Kidney (tissue), 14 donors: ENCODE measurements around the gene PAX5. TPM values are rescaled to one million over a fixed set of nuclear protein-coding genes. Genes with fewer than 3 reads are reported as not detected.

Experiments
- DNase-seq, 5 donors: peaks; one replicate each; pipeline ENCODE4 v3.0.0-alpha.2; 2013 to 2020
- FAIRE-seq: peaks from 2 replicates; lab custom pipeline; 2012; peaks lifted over from hg19 to GRCh38; lab: Jason Lieb, UNC
- H3K27ac ChIP-seq, 2 donors: one replicate each; pipeline ENCODE4 v1.7.0; 2013; ENCODE audit warnings: low read depth in 2 of 2, low read length in 2 of 2, inconsistent platforms in 1 of 2
- H3K27me3 ChIP-seq: one replicate; pipeline ENCODE4 v1.7.1; 2013; ENCODE audit warnings: low read length, inconsistent platforms; ENCODE audit not compliant: control insufficient read depth, insufficient read depth
- H3K36me3 ChIP-seq, 3 donors: one replicate each; pipeline versions ENCODE4 v1.7.0 to v1.7.1; 2013; ENCODE audit warnings: low read length in 3 of 3, control low read depth in 1 of 3, inconsistent platforms in 1 of 3; ENCODE audit not compliant: insufficient read depth in 3 of 3, control insufficient read depth in 2 of 3
- H3K4me1 ChIP-seq, 3 donors: one replicate each; pipeline versions ENCODE4 v1.7.0 to v1.7.1; 2013; ENCODE audit warnings: low read length in 3 of 3, inconsistent platforms in 1 of 3, low read depth in 1 of 3; ENCODE audit not compliant: control insufficient read depth in 2 of 3, insufficient read depth in 2 of 3
- H3K4me3 ChIP-seq, 3 donors: one replicate each; pipeline versions ENCODE4 v1.7.0 to v1.8.1; 2013; ENCODE audit warnings: low read length in 3 of 3, control low read depth in 1 of 3, inconsistent platforms in 1 of 3
- H3K9ac ChIP-seq, 3 donors: one replicate each; pipeline versions ENCODE4 v1.7.0 to v1.7.1; 2013; ENCODE audit warnings: low read length in 3 of 3, control low read depth in 1 of 3, inconsistent platforms in 1 of 3
- H3K9me3 ChIP-seq, 3 donors: one replicate each; pipeline versions ENCODE4 v1.7.0 to v1.7.1; 2013; ENCODE audit warnings: low read length in 3 of 3, control low read depth in 1 of 3, inconsistent platforms in 1 of 3; ENCODE audit not compliant: control insufficient read depth in 2 of 3, insufficient read depth in 1 of 3
- intact Hi-C: fragments of 100-400 bp; cut with DNase I; formaldehyde crosslinking; loops from one replicate; pipeline ENCODE4 v1.11.1; 2022
- polyA plus RNA-seq: library from polyadenylated mRNA; stranded (reverse); fragments of 350-450 nt; fragmentation: Illumina TruSeq; extraction: RNeasy Lipid Tissue Mini Kit (QIAGEN cat#74804); gene quantifications from one replicate; pipeline ENCODE4 v1.2.3, GENCODE V29; 2014; ENCODE audit warnings: low read depth, low replicate concordance; ENCODE audit not compliant: insufficient read depth
- total RNA-seq: library from RNA; stranded (reverse); fragmentation: NEBNext Ultra II Directional; extraction: Animal tissue kit (Norgen Biotek cat#: 25700); gene quantifications from one replicate; pipeline ENCODE4 v1.2.1, GENCODE V29; 2021
- TF ChIP-seq, protein P1 (sequence below): IDR thresholded peaks from 3 replicates; pipeline ENCODE4 v1.5.1; 2012; ENCODE audit warnings: mild to moderate bottlenecking, moderate library complexity, borderline replicate concordance; ENCODE audit not compliant: insufficient read depth; ENCODE audit errors: extremely low read depth
- donor health status: control.
- donor health status: control.
- donor health status: control.
- donor health status: control.
- donor health status: control.
- donor health status: DM: yes; HTN: yes; CAD: no.
- donor health status: Normal renal cell carcinoma (clear cell type).

Gene PAX5
- total and polyA plus RNA-seq, 2 donors from 2014 or later: 2.7 TPM; not detected in 1

- no peaks in the 10 kb centered on the region for H3K27me3 ChIP-seq
- DNase-seq: no peak
- H3K27ac ChIP-seq: no peak overlapping the region
- H3K9me3 ChIP-seq: no peaks in the 10 kb centered on the region
- intact Hi-C loops: no loop called here
- no peak for FAIRE-seq
- H3K4me1 ChIP-seq: no peaks in the 10 kb centered on the region
- H3K36me3 ChIP-seq: no peaks in the 10 kb centered on the region
- TF ChIP-seq, protein P1, sequence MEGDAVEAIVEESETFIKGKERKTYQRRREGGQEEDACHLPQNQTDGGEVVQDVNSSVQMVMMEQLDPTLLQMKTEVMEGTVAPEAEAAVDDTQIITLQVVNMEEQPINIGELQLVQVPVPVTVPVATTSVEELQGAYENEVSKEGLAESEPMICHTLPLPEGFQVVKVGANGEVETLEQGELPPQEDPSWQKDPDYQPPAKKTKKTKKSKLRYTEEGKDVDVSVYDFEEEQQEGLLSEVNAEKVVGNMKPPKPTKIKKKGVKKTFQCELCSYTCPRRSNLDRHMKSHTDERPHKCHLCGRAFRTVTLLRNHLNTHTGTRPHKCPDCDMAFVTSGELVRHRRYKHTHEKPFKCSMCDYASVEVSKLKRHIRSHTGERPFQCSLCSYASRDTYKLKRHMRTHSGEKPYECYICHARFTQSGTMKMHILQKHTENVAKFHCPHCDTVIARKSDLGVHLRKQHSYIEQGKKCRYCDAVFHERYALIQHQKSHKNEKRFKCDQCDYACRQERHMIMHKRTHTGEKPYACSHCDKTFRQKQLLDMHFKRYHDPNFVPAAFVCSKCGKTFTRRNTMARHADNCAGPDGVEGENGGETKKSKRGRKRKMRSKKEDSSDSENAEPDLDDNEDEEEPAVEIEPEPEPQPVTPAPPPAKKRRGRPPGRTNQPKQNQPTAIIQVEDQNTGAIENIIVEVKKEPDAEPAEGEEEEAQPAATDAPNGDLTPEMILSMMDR: no peak
- no peak overlapping the region for H3K4me3 ChIP-seq
- no peak overlapping the region for H3K9ac ChIP-seq
Observed at GRCh38 chr9:36930941-36931340, 103.1 kb downstream of the PAX5 start.

DNA sequence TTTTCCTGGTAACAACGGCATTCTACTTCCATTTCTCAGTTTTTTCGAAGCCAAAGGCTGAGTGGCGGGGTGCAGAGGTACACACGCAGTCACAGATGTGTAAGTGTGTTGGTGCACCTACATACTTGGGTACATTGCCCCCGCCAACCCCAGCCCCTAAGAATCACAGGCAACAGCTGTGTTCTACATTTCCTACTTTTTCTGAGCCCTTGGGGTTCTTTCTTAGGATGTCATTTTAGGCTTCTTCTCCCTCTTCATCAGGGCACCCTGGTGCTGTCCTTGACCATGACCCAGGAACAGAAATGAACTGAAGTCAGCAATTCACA, 104.8 kb downstream of the PAX5 start:
- H3K27me3 ChIP-seq: no peaks in the 10 kb centered on the region
- intact Hi-C loops: no loop called here
- H3K36me3 ChIP-seq: no peaks in the 10 kb centered on the region
- TF ChIP-seq, protein P1: no peak
- no peak overlapping the region for H3K27ac ChIP-seq
- DNase-seq: no peak
- H3K9ac ChIP-seq: no peak overlapping the region
- H3K4me1 ChIP-seq: no peaks in the 10 kb centered on the region
- FAIRE-seq: no peak
- no peaks in the 10 kb centered on the region for H3K9me3 ChIP-seq
- H3K4me3 ChIP-seq: no peak overlapping the region

GRCh38 chr9:36928670-36929349, 105.3 kb downstream of the PAX5 start:
- TF ChIP-seq, protein P1: no peak
- intact Hi-C loops: no loop called here
- Histone ChIP-seq H3K36me3 (no peaks in the 10 kb centered on the region), H3K9me3 (no peaks in the 10 kb centered on the region), H3K4me3 (no peak overlapping the region), H3K4me1 (no peaks in the 10 kb centered on the region), H3K9ac (no peak overlapping the region), H3K27me3 (no peaks in the 10 kb centered on the region), H3K27ac (no peak overlapping the region)
- FAIRE-seq (no peak), DNase-seq (no peak)

- Histone ChIP-seq H3K36me3 (no peaks in the 10 kb centered on the region), H3K4me3 (no peak overlapping the region), H3K4me1 (no peaks in the 10 kb centered on the region), H3K27me3 (no peaks in the 10 kb centered on the region), H3K27ac (no peak overlapping the region), H3K9ac (no peak overlapping the region), H3K9me3 (no peaks in the 10 kb centered on the region)
- TF ChIP-seq, protein P1: no peak
- DNase-seq (no peak), FAIRE-seq (no peak)
- intact Hi-C loops: no loop called here
Observed at GRCh38 chr9:36928210-36928609, 105.9 kb downstream of the PAX5 start.
